ENCODE data around the gene PLTP.
"Not testable (repeated sequence)": the region's sequence is repeated elsewhere in the genome, so short reads cannot be mapped to it uniquely, and the experiment has no call there.

PLTP gene

GRCh38 chr20:45904583-45905504 is 7.1 kb downstream of the PLTP start:
- DNase-seq (ENCODE audit: low read depth, low spot score), result no peak
- H3K27ac ChIP-seq, result peak overlapping the region; percentile 49

GRCh38 chr20:45902199-45902701 is 9.7 kb downstream of the PLTP start:
- H3K27ac ChIP-seq, result no peak overlapping the region
- DNase-seq (ENCODE audit: low read depth, low spot score), result no peak

- not testable (repeated sequence) for DNase-seq (ENCODE audit: low read depth, low spot score); H3K27ac ChIP-seq
These were observed 10.6 kb downstream of the PLTP start for GRCh38 chr20:45901332-45901731.

- no peak overlapping the region for H3K27ac ChIP-seq
- DNase-seq (ENCODE audit: low read depth, low spot score), result no peak
These were observed 12.7 kb downstream of the PLTP start for GRCh38 chr20:45899046-45899835.

- no peak for DNase-seq (ENCODE audit: low read depth, low spot score)
- H3K27ac ChIP-seq, result no peak overlapping the region
These were observed 13.7 kb downstream of the PLTP start for GRCh38 chr20:45898285-45898684.

GRCh38 chr20:45897692-45898091 is 14.3 kb downstream of the PLTP start:
- H3K27ac ChIP-seq, result no peak overlapping the region
- no peak for DNase-seq (ENCODE audit: low read depth, low spot score)

GRCh38 chr20:45897289-45897688 is 14.7 kb downstream of the PLTP start:
- no peak overlapping the region for H3K27ac ChIP-seq

GRCh38 chr20:45896641-45897161 is 15.3 kb downstream of the PLTP start:
- H3K27ac ChIP-seq, result no peak overlapping the region
- no peak for DNase-seq (ENCODE audit: low read depth, low spot score)

More at GRCh38 chr20:45897289-45897688, 14.7 kb downstream of the PLTP start:
- no peak for DNase-seq (ENCODE audit: low read depth, low spot score)

GRCh38 chr20:45894797-45895196 is 17.2 kb downstream of the PLTP start:
- DNase-seq (ENCODE audit: low read depth, low spot score), result no peak
- no peak overlapping the region for H3K27ac ChIP-seq

GRCh38 chr20:45893831-45894230 is 18.1 kb downstream of the PLTP start:
- no peak overlapping the region for H3K27ac ChIP-seq
- DNase-seq (ENCODE audit: low read depth, low spot score), result no peak

- peak; percentile 18 for DNase-seq (ENCODE audit: low read depth, low spot score)
- H3K27ac ChIP-seq, result no peak overlapping the region
These were observed 19.0 kb downstream of the PLTP start for GRCh38 chr20:45892828-45893500.

- no peak for DNase-seq (ENCODE audit: low read depth, low spot score)
- no peak overlapping the region for H3K27ac ChIP-seq
These were observed 19.7 kb downstream of the PLTP start for GRCh38 chr20:45892049-45892825.

GRCh38 chr20:45890985-45891983 is 20.7 kb downstream of the PLTP start, which contains the start of the genes CTSA and NEURL2:
CTSA (plus strand) TSS chr20:45891335; CDS start chr20:45891569, 234 bp downstream.
NEURL2 (minus strand) TSS chr20:45891208; CDS start chr20:45890991, 217 bp downstream.
- H3K27ac ChIP-seq, result peak within 1 kb of the TSS; percentile 12
- DNase-seq (ENCODE audit: low read depth, low spot score), result peak; percentile 27

- H3K27ac ChIP-seq, result no peak overlapping the region
- no peak for DNase-seq (ENCODE audit: low read depth, low spot score)
These were observed 21.6 kb downstream of the PLTP start for GRCh38 chr20:45890077-45890984.

GRCh38 chr20:45888681-45889080 is 23.3 kb downstream of the PLTP start:
- H3K27ac ChIP-seq, result no peak overlapping the region

GRCh38 chr20:45887346-45887715 is 24.6 kb downstream of the PLTP start, which contains the start of gene SPATA25:
SPATA25 (minus strand) TSS chr20:45887622; CDS start chr20:45887590, 32 bp downstream.
- no peak for DNase-seq (ENCODE audit: low read depth, low spot score)
- H3K27ac ChIP-seq, result no peak within 1 kb of the TSS

More at GRCh38 chr20:45888681-45889080, 23.3 kb downstream of the PLTP start:
- no peak for DNase-seq (ENCODE audit: low read depth, low spot score)
